GM23338 (cell line): ENCODE data around the gene P2RY13. TPM values are rescaled to one million over a fixed set of nuclear protein-coding genes. Genes with fewer than 3 reads are reported as not detected.

ENCODE experiments used
- ATAC-seq: fragments of 200-7000 bp; cut with Tn5 transposase; 3 replicates; pipeline ENCODE4 v1.9.1; 2020
- DNase-seq: peaks from one replicate; pipeline ENCODE4 v3.0.0-alpha.2; 2015; ENCODE audit warnings: low spot score
- H2AFZ ChIP-seq: fragments of 200-600 bp; sonication (generic); 2 replicates; pipeline ENCODE4 v1.8.0; 2016; ENCODE audit warnings: antibody characterized with exemption, mild to moderate bottlenecking, moderate library complexity
- H3F3A ChIP-seq: fragments of 200-600 bp; sonication (generic); replicated peaks from 2 replicates; pipeline ENCODE4 v1.8.0; 2017; ENCODE audit warnings: antibody characterized with exemption, mixed run types, low read depth
- H3K27ac ChIP-seq: fragments of 200-600 bp; sonication (generic); 2 replicates; pipeline ENCODE4 v1.6.1; 2016; ENCODE audit warnings: low read depth
- H3K27me3 ChIP-seq: fragments of 200-600 bp; sonication (generic); 2 replicates; pipeline ENCODE4 v1.8.0; 2016; ENCODE audit warnings: mild to moderate bottlenecking, mixed run types, moderate library complexity; ENCODE audit not compliant: insufficient read depth
- H3K36me3 ChIP-seq: fragments of 200-600 bp; sonication (generic); 2 replicates; pipeline ENCODE4 v1.8.0; 2016; ENCODE audit warnings: mild to moderate bottlenecking; ENCODE audit not compliant: insufficient read depth
- H3K4me1 ChIP-seq: fragments of 200-600 bp; sonication (generic); 2 replicates; pipeline ENCODE4 v1.8.0; 2016; ENCODE audit warnings: mild to moderate bottlenecking, moderate library complexity; ENCODE audit not compliant: insufficient read depth
- H3K4me2 ChIP-seq: fragments of 200-600 bp; sonication (generic); 2 replicates; pipeline ENCODE4 v1.7.1; 2017; ENCODE audit warnings: mixed run types
- H3K4me3 ChIP-seq: fragments of 200-600 bp; sonication (generic); 2 replicates; pipeline ENCODE4 v1.6.1; 2016; ENCODE audit warnings: mixed run types
- H3K79me2 ChIP-seq: fragments of 200-600 bp; sonication (generic); replicated peaks from 2 replicates; pipeline ENCODE4 v1.8.0; 2017; ENCODE audit warnings: mild to moderate bottlenecking; ENCODE audit not compliant: insufficient read depth
- H3K9me2 ChIP-seq: fragments of 200-600 bp; sonication (generic); 2 replicates; pipeline ENCODE4 v1.8.0; 2017; ENCODE audit not compliant: insufficient read depth
- H4K20me1 ChIP-seq: fragments of 200-600 bp; sonication (generic); replicated peaks from 2 replicates; pipeline ENCODE4 v1.8.0; 2017; ENCODE audit warnings: mild to moderate bottlenecking; ENCODE audit not compliant: insufficient read depth
- H3K27ac Mint-ChIP-seq: 2 replicates; pipeline ENCODE4 v1.8.0; 2020; ENCODE audit warnings: inconsistent platforms, mild to moderate bottlenecking, moderate library complexity, mixed read lengths
- H3K27me3 Mint-ChIP-seq: 3 replicates; pipeline ENCODE4 v1.8.0; 2022; ENCODE audit warnings: low read depth, mild to moderate bottlenecking, moderate library complexity, mixed read lengths, inconsistent platforms; ENCODE audit not compliant: insufficient read depth, poor library complexity
- H3K36me3 Mint-ChIP-seq: 3 replicates; pipeline ENCODE4 v1.8.0; 2021; ENCODE audit warnings: low read depth, mild to moderate bottlenecking, inconsistent platforms, moderate library complexity, mixed read lengths
- H3K4me1 Mint-ChIP-seq: 3 replicates; pipeline ENCODE4 v1.8.0; 2020; ENCODE audit warnings: mild to moderate bottlenecking, inconsistent platforms, mixed read lengths
- H3K4me3 Mint-ChIP-seq: 3 replicates; pipeline ENCODE4 v1.8.0; 2021; ENCODE audit warnings: moderate library complexity, mild to moderate bottlenecking, inconsistent platforms, mixed read lengths
- H3K9me3 Mint-ChIP-seq: 3 replicates; pipeline ENCODE4 v1.8.0; 2020; ENCODE audit warnings: moderate library complexity, mild to moderate bottlenecking, inconsistent platforms, mixed read lengths
- CTCF ChIP-seq, 2 experiments: fragments of 200-600 bp in 1 of 2; sonication (generic) in 1 of 2; conservative IDR thresholded peaks; 2 replicates each; pipeline versions ENCODE4 v1.5.1 to v1.6.1; 2016 to 2017; ENCODE audit warnings: antibody characterized with exemption in 2 of 2, low read depth in 2 of 2, mild to moderate bottlenecking in 2 of 2, moderate library complexity in 1 of 2
- ETS1 ChIP-seq: IDR thresholded peaks from 2 replicates; pipeline ENCODE4 v1.6.1; 2016; ENCODE audit warnings: antibody characterized with exemption
- EZH2 ChIP-seq: fragments of 200-600 bp; sonication (generic); IDR thresholded peaks from one replicate; pipeline ENCODE4 v1.8.0; 2017; ENCODE audit warnings: antibody characterized with exemption, mild to moderate bottlenecking, low read depth; ENCODE audit not compliant: unreplicated experiment
- EZH2phosphoT487 ChIP-seq: fragments of 200-600 bp; sonication (generic); IDR thresholded peaks from one replicate; pipeline ENCODE4 v1.8.1; 2018; ENCODE audit warnings: antibody characterized with exemption; ENCODE audit not compliant: unreplicated experiment
- JUNB ChIP-seq: IDR thresholded peaks from one replicate; pipeline ENCODE4 v1.6.1; 2016; ENCODE audit warnings: antibody characterized with exemption; ENCODE audit not compliant: unreplicated experiment
- POLR2AphosphoS5 ChIP-seq: IDR thresholded peaks from 2 replicates; pipeline ENCODE4 v1.6.1; 2016; ENCODE audit warnings: antibody characterized with exemption, low read depth
- REST ChIP-seq: IDR thresholded peaks from one replicate; pipeline ENCODE4 v1.6.1; 2018; ENCODE audit warnings: antibody characterized with exemption; ENCODE audit not compliant: unreplicated experiment
- ZNF331 ChIP-seq: fragments of 250-450 bp; sonication (Bioruptor Pico); IDR thresholded peaks from 2 replicates; pipeline ENCODE4 v1.5.0; 2020; ENCODE audit warnings: low read depth, mild to moderate bottlenecking, moderate library complexity
- ZNF462 ChIP-seq: fragments of 250-450 bp; sonication (Bioruptor Pico); IDR thresholded peaks from 2 replicates; pipeline ENCODE4 v1.5.0; 2020; ENCODE audit warnings: mild to moderate bottlenecking, moderate library complexity
- polyA plus RNA-seq: library from polyadenylated mRNA; unstranded; fragments of >200 nt; fragmentation: Nextera tagmentation; extraction: Ambion mirVana; gene quantifications from 2 replicates; pipeline ENCODE4 v1.2.1, GENCODE V29; 2016
- total RNA-seq: library from RNA; depleted of rRNA; stranded (reverse); fragments of >200 nt; shearing (Covaris generic); gene quantifications from 2 replicates; pipeline ENCODE4 v1.2.3, GENCODE V29; 2014

The P2RY13 gene
- total and polyA plus RNA-seq, 2 experiments from 2014 or later, result 0.68 TPM; not detected in 1

GRCh38 chr3:151299006-151299405 lies 30.3 kb downstream of the P2RY13 start:
- Histone ChIP-seq H3K9me2 (no peaks in the 10 kb centered on the region), H3K79me2 (no peaks in the 10 kb centered on the region), H3K4me2 (no peak overlapping the region), H4K20me1 (no peaks in the 10 kb centered on the region), H3K36me3 (no peaks in the 10 kb centered on the region), H2AFZ (no peak overlapping the region), H3K4me3 (no peak overlapping the region), H3K27me3 (no peaks in the 10 kb centered on the region), H3K27ac (no peak overlapping the region; the same call in 1 of the 2 replicates), H3F3A (no peaks in the 10 kb centered on the region), H3K4me1 (peaks cover 11% of the 10 kb centered on the region)
- H3K9me3 Mint-ChIP-seq, result no peaks in the 10 kb centered on the region
- ATAC-seq, result no peak
- H3K27me3 Mint-ChIP-seq, result peaks cover 2% of the 10 kb centered on the region
- no peaks in the 10 kb centered on the region for H3K36me3 Mint-ChIP-seq
- no peak for DNase-seq
- H3K4me1 Mint-ChIP-seq, result peaks cover 33% of the 10 kb centered on the region
- no peak for TF ChIP-seq EZH2
- TF ChIP-seq ETS1, result no peak
- no peak for TF ChIP-seq EZH2phosphoT487
- no peak for TF ChIP-seq ZNF331
- no peak for TF ChIP-seq POLR2AphosphoS5
- TF ChIP-seq CTCF (conservative IDR thresholded peaks at IDR 0.05; ENCODE audit: low read depth in 2 of 2), result no peak
- no peak for TF ChIP-seq REST
- H3K4me3 Mint-ChIP-seq, result no peak overlapping the region
- no peak overlapping the region for H3K27ac Mint-ChIP-seq

- no peaks in the 10 kb centered on the region for H3K9me3 Mint-ChIP-seq
- Histone ChIP-seq H3F3A (no peaks in the 10 kb centered on the region), H3K27ac (no peak overlapping the region), H3K27me3 (no peaks in the 10 kb centered on the region), H3K79me2 (no peaks in the 10 kb centered on the region), H3K9me2 (no peaks in the 10 kb centered on the region), H4K20me1 (no peaks in the 10 kb centered on the region), H3K36me3 (no peaks in the 10 kb centered on the region), H3K4me1 (peaks cover 11% of the 10 kb centered on the region), H3K4me2 (no peak overlapping the region), H2AFZ (no peak overlapping the region), H3K4me3 (no peak overlapping the region)
- H3K27me3 Mint-ChIP-seq, result no peaks in the 10 kb centered on the region
- no peak overlapping the region for H3K4me3 Mint-ChIP-seq
- DNase-seq (no peak), ATAC-seq (no peak)
- peaks cover 25% of the 10 kb centered on the region for H3K4me1 Mint-ChIP-seq
- H3K27ac Mint-ChIP-seq, result peak overlapping the region; percentile 11; the same call in 1 of the 2 replicates
- H3K36me3 Mint-ChIP-seq, result no peaks in the 10 kb centered on the region
- TF ChIP-seq POLR2AphosphoS5 (no peak), ZNF462 (CRISPR knock-in tag) (no peak), JUNB (no peak), EZH2 (no peak)
Observed at GRCh38 chr3:151297429-151297828, 31.9 kb downstream of the P2RY13 start.
